Peyer's patch (tissue), 4 donors: Measurements from ENCODE around the gene TTC31.

Experiments used
- POLR2A ChIP-seq, 2 donors: fragments of 450-650 bp; IDR thresholded peaks; one replicate each; pipeline ENCODE4 v1.5.1; 2017; ENCODE audit warnings: antibody characterized with exemption in 2 of 2, mild to moderate bottlenecking in 2 of 2, moderate library complexity in 2 of 2
- TF ChIP-seq, protein P1 (sequence below), 6 experiments: fragments of 450-650 bp in 4 of 6; fragments of 200-600 bp in 2 of 6; sonication (generic) in 1 of 6; IDR thresholded peaks; one replicate each; pipeline ENCODE4 v1.5.1; 2017 to 2019; ENCODE audit warnings: antibody characterized with exemption in 6 of 6, mild to moderate bottlenecking in 3 of 6, moderate library complexity in 1 of 6

DNA sequence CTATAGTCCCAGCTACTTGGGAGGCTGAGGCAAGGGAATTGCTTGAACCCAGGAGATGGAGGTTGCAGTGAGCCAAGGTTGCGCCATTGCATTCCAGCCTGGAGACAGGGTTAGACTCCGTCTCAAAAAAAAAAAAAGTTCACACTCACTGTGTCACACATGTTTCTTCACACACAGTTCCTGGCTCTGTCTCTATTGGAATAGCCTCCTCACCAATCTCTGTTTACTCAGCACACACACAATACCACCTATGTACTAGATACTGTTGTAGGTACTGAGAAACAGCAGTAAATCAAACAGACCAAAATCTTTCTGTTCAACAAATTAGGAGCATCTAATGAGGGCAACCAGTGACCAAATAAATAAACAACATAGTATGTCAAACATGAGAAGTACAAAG is 3.3 kb downstream of the TTC31 start:
- TF ChIP-seq, protein P1, sequence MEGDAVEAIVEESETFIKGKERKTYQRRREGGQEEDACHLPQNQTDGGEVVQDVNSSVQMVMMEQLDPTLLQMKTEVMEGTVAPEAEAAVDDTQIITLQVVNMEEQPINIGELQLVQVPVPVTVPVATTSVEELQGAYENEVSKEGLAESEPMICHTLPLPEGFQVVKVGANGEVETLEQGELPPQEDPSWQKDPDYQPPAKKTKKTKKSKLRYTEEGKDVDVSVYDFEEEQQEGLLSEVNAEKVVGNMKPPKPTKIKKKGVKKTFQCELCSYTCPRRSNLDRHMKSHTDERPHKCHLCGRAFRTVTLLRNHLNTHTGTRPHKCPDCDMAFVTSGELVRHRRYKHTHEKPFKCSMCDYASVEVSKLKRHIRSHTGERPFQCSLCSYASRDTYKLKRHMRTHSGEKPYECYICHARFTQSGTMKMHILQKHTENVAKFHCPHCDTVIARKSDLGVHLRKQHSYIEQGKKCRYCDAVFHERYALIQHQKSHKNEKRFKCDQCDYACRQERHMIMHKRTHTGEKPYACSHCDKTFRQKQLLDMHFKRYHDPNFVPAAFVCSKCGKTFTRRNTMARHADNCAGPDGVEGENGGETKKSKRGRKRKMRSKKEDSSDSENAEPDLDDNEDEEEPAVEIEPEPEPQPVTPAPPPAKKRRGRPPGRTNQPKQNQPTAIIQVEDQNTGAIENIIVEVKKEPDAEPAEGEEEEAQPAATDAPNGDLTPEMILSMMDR (IDR thresholded peaks at IDR 0.05): no peak
- no peak for TF ChIP-seq POLR2A (IDR thresholded peaks at IDR 0.05)
